Motor neuron (in vitro differentiated cells): ENCODE results near the gene FAHD1. TPM values are rescaled to one million over a fixed set of nuclear protein-coding genes. Genes with fewer than 3 reads are reported as not detected.

ENCODE experiments used
- ATAC-seq, 8 experiments: fragments of 200-7000 bp; cut with Tn5 transposase; replicated peaks in 6 of 8; 2 replicates each; pipeline ENCODE4 v1.8.0; 2021; ENCODE audit warnings: mild to moderate bottlenecking in 8 of 8, moderate library complexity in 8 of 8
- H3K27ac ChIP-seq, 2 donors: fragments of 250-450 bp; sonication (Bioruptor Pico); 2 replicates each; pipeline ENCODE4 v1.9.0; 2021; ENCODE audit warnings: antibody characterized with exemption in 2 of 2, mild to moderate bottlenecking in 2 of 2, moderate library complexity in 1 of 2
- H3K4me1 ChIP-seq, 2 donors: fragments of 250-450 bp; sonication (Bioruptor Pico); replicated peaks in 1 of 2; 2 replicates each; pipeline ENCODE4 v1.6.1; 2021; ENCODE audit warnings: antibody characterized with exemption in 2 of 2, mild to moderate bottlenecking in 2 of 2, moderate library complexity in 1 of 2
- H3K4me3 ChIP-seq, 5 donors: fragments of 250-450 bp; sonication (Bioruptor Pico); 2 replicates each; pipeline ENCODE4 v1.9.0; 2021; ENCODE audit warnings: antibody characterized with exemption in 5 of 5, mild to moderate bottlenecking in 5 of 5, moderate library complexity in 4 of 5
- WGBS, 10 experiments: fragments of 450-650 bp; shearing (Covaris generic); methylation state at CpG; one replicate each; pipeline ENCODE4 v1.0.0; 2022; 5-methylcytosine and 5-hydroxymethylcytosine counted together
- in situ Hi-C, 9 experiments: fragments of 400-800 bp; cut with MboI; loops; one replicate each; pipeline ENCODE4 v1.15.0; 2021; ENCODE audit warnings: low sequenced_read_pairs in 9 of 9, low pct_unique_long_range_greater_than_20kb in 2 of 9; ENCODE audit not compliant: unreplicated experiment in 9 of 9
- total RNA-seq, 8 experiments: library from RNA; unstranded; fragments of 300-600 nt; gene quantifications; 2 replicates each; pipeline versions ENCODE4 v1.2.3 to v1.2.4, GENCODE V29; 2022

FAHD1 gene
- total RNA-seq, 8 experiments from 2014 or later, result 25.1 to 62.0 (median 30.8) TPM

- 50 to 97% (median 81%) methylated on average over 2 to 16 of the region's 26 CpGs; no CpG with 5 or more reads in 3 of the 10 experiments for WGBS, 10 experiments
- H3K4me1 ChIP-seq, result peaks cover 15% of the 10 kb centered on the region in 2 donors
- H3K4me3 ChIP-seq, result no peak overlapping the region
- no peak overlapping the region for H3K27ac ChIP-seq
- ATAC-seq, result no peak
- in situ Hi-C loops, result no loop called here
Measured at GRCh38 chr16:1784977-1785845, 41.8 kb upstream of the FAHD1 start.

GRCh38 chr16:1785846-1786170, 41.2 kb upstream of the FAHD1 start:
- ATAC-seq, result no peak
- in situ Hi-C loops, result no loop called here
- H3K4me3 ChIP-seq, result no peak overlapping the region
- no peak overlapping the region for H3K27ac ChIP-seq
- WGBS, 10 experiments, result 80 to 100% (median 93%) methylated on average over 1 to 9 of the region's 14 CpGs; no CpG with 5 or more reads in 5 of the 10 experiments
- H3K4me1 ChIP-seq, result peaks cover 14% of the 10 kb centered on the region in 2 donors

GRCh38 chr16:1786242-1787055, 40.6 kb upstream of the FAHD1 start:
- WGBS, 10 experiments, result 93 to 100% (median 100%) methylated on average over 1 to 11 of the region's 51 CpGs; no CpG with 5 or more reads in 5 of the 10 experiments
- no peak overlapping the region for H3K27ac ChIP-seq
- in situ Hi-C loops, result no loop called here
- peaks cover 7 to 8% of the 10 kb centered on the region in 2 donors for H3K4me1 ChIP-seq
- ATAC-seq, result no peak
- no peak overlapping the region for H3K4me3 ChIP-seq

GRCh38 chr16:1787056-1787321, 40.0 kb upstream of the FAHD1 start:
- H3K4me1 ChIP-seq, result peaks cover 7 to 8% of the 10 kb centered on the region in 2 donors
- in situ Hi-C loops, result no loop called here
- no CpG with 5 or more reads among the region's 6 CpGs for WGBS, 10 experiments
- no peak for ATAC-seq
- H3K27ac ChIP-seq, result no peak overlapping the region
- H3K4me3 ChIP-seq, result no peak overlapping the region

GRCh38 chr16:1787322-1788094, 39.5 kb upstream of the FAHD1 start:
- ATAC-seq, result no peak
- Histone ChIP-seq H3K4me1 (peaks cover 7 to 8% of the 10 kb centered on the region in 2 donors), H3K4me3 (no peak overlapping the region), H3K27ac (no peak overlapping the region)
- in situ Hi-C loops, result no loop called here
- WGBS, 10 experiments, result 88 to 98% (median 90%) methylated on average over 2 to 7 of the region's 44 CpGs; no CpG with 5 or more reads in 6 of the 10 experiments

DNA sequence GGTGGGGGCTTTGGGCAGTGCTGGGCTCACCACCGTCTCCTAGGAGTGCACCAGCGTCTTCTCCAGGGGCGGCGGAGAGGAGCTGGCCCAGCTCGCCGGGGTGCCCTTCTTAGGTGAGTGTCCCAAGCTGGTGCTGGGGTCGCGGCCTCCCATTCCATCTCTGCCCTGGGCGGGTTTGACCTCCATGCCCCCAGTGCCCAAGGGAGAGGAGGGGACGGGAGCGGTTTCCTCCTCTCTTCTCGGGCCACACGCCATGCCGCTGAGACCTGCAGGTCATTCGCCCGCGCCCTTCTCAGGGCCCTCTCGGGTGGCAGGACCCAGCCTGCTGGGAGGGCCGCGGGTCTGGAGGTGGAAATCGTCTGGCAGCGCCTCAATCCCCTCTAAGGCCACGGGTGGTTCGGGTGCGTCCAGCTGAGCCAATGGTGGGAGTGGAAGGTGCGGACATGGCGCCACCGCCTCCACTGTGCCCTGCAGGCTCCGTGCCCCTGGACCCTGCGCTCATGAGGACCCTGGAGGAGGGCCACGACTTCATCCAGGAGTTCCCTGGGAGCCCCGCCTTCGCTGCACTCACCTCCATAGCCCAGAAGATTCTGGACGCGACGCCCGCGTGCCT, 38.8 kb upstream of the FAHD1 start:
- Histone ChIP-seq H3K4me3 (no peak overlapping the region), H3K4me1 (peaks cover 7 to 8% of the 10 kb centered on the region in 2 donors), H3K27ac (no peak overlapping the region)
- 100% methylated on average over 3 to 5 of the region's 38 CpGs; no CpG with 5 or more reads in 8 of the 10 experiments for WGBS, 10 experiments
- ATAC-seq, result no peak
- in situ Hi-C loops, result no loop called here

DNA sequence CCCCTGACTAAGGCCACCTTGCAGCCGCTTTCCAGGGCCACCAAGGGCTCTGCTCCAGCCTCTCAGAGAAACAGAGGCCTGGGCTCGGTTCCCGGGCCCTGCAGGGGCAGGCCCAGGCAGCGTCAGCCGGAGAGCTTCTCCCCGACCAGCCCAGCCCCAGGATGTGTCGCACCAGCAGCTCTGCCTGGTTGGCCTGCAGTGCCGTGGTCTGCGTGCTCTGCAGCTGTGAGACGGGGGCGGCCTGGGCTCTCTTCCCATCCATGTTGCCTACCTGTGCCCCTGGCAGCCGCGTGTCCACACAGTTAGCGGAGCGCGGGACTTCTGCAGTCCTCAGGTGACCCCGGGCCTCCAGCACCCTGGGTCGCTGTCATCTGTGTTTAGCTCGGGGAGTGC, 38.3 kb upstream of the FAHD1 start:
- WGBS, 10 experiments, result 70 to 100% (median 93%) methylated on average over 1 to 6 of the region's 19 CpGs; no CpG with 5 or more reads in 6 of the 10 experiments
- H3K27ac ChIP-seq, result no peak overlapping the region
- no peak overlapping the region for H3K4me3 ChIP-seq
- in situ Hi-C loops, result no loop called here
- peaks cover 7 to 8% of the 10 kb centered on the region in 2 donors for H3K4me1 ChIP-seq
- ATAC-seq, result no peak

- Histone ChIP-seq H3K4me1 (no peaks in the 10 kb centered on the region), H3K27ac (no peak overlapping the region), H3K4me3 (no peak overlapping the region)
- ATAC-seq, result no peak
- WGBS, 10 experiments, result no CpG with 5 or more reads among the region's 25 CpGs
- in situ Hi-C loops, result no loop called here
Measured at GRCh38 chr16:1789643-1790045, 37.4 kb upstream of the FAHD1 start.

DNA sequence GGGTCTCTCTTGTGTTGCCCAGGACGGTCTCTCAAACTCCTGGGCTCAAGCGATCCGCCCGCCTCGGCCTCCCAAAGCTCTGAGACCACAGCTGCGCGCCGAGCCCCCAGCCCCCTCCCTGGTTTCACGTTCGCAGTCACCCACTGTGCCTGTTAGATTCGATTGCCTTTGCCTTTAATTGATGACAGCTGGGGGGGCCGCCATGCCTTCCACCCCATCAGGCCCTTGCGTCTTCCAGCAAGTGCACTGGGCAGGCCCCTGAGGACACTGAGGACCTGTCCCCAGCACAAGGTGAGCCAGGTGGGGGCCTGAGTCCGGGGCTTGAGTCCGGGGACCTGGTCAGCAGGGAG, 36.8 kb upstream of the FAHD1 start:
- 89 to 100% methylated on average over 1 to 9 of the region's 15 CpGs; no CpG with 5 or more reads in 8 of the 10 experiments for WGBS, 10 experiments
- Histone ChIP-seq H3K4me3 (no peak overlapping the region), H3K27ac (no peak overlapping the region), H3K4me1 (no peaks in the 10 kb centered on the region)
- no peak for ATAC-seq
- in situ Hi-C loops, result no loop called here

DNA sequence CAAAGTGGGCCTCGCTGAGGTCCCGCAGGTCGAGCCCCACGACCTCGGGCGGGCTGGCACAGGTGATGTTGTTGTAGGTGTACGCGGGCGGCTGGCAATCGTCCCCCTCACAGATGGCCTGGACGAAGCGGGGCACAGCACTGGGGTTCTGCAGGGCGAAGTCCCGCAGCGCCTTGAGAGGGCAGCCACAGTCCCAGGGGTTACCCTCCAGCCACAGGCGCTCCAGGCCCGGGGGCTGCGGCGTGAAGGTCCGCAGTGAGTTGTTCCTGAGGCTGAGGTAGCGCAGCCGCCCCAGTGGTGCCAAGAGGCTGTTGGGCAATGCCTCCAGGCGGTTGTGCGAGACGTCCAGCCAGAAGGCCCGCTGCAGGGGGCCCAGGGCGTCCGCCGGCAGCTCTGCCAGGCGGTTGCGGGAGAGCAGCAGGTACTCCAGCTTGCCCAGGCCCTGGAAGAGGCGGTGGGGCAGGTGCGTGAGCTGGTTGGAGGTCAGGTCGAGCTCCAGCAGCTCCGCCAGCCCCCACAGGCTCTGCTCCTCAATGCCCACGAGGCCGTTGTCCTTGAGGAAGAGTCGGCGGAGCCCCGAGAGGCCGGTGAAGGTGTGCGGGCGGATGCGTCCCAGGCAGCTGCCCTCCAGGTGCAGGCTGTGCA, 36.3 kb upstream of the FAHD1 start:
- Histone ChIP-seq H3K27ac (no peak overlapping the region), H3K4me3 (no peak overlapping the region), H3K4me1 (no peaks in the 10 kb centered on the region)
- in situ Hi-C loops, result no loop called here
- no peak for ATAC-seq
- WGBS, 10 experiments, result 80 to 100% (median 93%) methylated on average over 1 to 11 of the region's 44 CpGs; no CpG with 5 or more reads in 5 of the 10 experiments

- in situ Hi-C loops, result no loop called here
- H3K4me3 ChIP-seq, result no peak overlapping the region
- no peak overlapping the region for H3K27ac ChIP-seq
- no peaks in the 10 kb centered on the region for H3K4me1 ChIP-seq
- ATAC-seq, result no peak
- WGBS, 10 experiments, result 94 to 100% (median 100%) methylated on average over 2 to 7 of the region's 53 CpGs; no CpG with 5 or more reads in 3 of the 10 experiments
Measured at GRCh38 chr16:1791256-1791942, 35.6 kb upstream of the FAHD1 start.
